ENCODE data around the gene BORA.
"Not testable (repeated sequence)": the region's sequence is repeated elsewhere in the genome, so short reads cannot be mapped to it uniquely, and the experiment has no call there.

BORA gene

DNA sequence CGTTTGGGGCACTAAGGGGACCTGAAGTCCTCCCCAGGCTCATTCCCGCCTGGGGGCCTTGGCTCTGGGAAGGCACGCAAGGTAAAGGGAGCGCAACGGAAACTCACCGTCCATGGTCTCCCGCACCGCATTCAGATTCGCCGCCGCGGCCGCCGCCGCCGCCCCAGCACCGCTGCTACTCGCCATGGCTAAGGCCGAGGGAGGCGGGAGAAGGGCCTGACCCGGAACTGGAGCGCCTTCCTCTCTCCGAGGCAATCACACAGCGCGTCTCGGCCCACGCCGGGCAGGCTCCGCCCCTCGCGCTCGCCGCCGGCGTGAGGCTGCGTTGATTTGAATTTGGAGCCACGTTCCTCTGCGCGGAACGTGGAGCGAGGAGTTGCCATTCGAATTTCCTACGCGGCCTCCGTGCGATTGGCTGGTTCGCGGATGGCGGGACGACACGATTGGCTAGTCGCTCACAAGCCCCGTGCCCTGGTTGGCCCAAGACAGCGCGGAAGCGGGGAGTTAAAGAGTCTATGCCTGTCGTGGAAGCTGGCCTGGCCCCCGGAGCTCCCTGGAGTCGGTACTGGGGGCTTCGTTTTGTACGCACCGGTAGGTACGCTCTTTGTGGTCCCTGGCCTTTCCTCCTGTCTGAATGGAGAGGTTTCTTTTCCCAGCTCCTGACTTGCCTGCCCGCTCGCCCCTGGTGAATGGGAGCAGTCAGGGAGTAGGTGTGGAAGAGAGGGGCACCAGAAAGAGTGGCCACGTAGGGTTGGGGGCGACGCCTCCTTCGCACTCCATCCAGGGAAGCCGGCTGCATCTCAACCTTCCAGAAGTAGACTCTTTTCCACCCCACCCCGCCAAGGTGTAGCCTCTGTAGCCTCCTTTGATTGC is at the start of gene BORA, which contains the start of gene MZT1:
BORA (plus strand) TSS at position 507 of the 873 bp plus-strand sequence. CDS start 1,018 bp downstream, outside the sequence.
MZT1 (minus strand) TSS at position 213 of the 873 bp plus-strand sequence; CDS start at position 186, 27 bp downstream.
- DNase-seq (ENCODE audit: low read depth in 2 of 2) = peak; percentile 90 to 91

DNA sequence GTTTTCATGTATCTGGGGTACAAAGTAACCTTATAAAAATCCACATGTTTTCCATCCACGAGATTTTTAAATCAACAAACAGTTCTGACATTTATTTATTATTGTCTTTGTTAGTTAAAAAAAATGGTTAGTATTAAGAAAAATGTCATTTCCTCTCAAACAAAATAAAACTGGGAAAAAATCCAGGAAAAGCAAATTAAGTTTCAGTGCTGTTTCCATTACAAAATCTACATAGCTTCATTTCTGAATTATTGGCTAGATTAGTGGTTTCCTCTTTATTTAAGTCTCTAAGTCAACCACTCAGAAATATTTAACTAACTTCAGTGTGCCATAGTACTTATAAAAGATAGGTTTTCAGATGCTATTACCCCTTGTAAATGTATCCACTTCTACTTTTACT is 49.4 kb upstream of the BORA start:
- no peak for DNase-seq (ENCODE audit: low read depth in 2 of 2)

DNA sequence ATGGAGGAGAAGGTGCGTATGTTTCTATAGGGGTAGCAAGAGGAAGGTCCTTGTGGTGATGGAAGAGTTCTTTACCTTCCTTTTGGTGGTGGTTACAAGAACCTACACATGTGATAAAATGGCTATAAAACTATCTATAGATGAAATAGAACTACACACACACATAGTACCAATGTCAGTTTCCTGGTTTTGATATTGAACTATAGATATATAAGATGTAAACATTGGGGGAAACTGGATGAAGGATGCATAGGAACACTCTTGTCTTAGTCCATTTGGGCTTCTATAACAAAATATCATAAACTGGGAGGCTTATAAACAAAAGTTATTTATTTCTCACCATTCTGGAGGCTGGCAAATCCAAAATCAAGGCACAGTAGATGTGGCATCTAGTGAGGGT is 47.4 kb upstream of the BORA start:
- DNase-seq (ENCODE audit: low read depth in 2 of 2) = no peak

DNA sequence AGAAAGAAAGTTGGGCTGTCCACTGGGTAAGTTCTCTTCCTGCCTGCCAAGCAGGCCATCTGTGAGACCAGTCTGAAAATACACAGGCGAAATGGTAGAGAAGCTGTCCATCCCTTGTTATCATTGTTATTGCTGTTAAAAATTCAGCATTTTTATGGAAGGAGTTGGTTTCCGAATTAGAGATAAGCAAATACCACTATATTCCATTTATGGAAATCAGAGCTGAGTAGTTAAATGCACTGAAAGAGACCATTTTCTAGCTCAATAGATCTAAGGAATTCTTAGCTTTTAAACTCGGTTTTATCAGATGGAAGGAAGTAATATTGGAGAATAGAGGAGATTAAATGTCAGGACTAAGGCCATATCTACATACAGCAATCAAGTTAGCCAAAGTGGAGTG is 41.0 kb upstream of the BORA start:
- no peak for DNase-seq (ENCODE audit: low read depth in 2 of 2)

DNA sequence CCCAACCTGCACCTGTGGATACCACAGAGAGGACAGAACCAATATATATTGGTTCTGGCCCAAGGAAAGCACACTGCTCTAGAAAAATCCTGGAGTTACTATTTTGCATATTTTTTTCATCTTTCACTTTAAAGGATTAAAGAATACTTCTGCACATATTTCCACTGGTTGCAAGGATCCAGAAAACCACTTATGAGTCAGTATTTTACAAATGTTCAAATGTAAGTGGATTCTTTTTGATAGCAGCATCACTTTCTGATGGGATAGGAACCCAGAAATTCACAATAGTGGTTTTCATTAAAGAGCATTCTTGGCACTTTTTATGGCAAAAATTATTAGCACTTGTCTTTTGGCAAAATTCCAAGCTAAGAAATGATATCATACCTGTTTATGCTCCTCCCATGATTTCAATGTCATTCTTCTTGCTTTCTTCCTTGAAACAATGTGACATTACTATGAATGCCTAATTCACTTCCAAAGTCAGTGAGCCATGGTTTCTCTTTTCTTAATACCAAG is 38.5 kb upstream of the BORA start:
- no peak for DNase-seq (ENCODE audit: low read depth in 2 of 2)

DNA sequence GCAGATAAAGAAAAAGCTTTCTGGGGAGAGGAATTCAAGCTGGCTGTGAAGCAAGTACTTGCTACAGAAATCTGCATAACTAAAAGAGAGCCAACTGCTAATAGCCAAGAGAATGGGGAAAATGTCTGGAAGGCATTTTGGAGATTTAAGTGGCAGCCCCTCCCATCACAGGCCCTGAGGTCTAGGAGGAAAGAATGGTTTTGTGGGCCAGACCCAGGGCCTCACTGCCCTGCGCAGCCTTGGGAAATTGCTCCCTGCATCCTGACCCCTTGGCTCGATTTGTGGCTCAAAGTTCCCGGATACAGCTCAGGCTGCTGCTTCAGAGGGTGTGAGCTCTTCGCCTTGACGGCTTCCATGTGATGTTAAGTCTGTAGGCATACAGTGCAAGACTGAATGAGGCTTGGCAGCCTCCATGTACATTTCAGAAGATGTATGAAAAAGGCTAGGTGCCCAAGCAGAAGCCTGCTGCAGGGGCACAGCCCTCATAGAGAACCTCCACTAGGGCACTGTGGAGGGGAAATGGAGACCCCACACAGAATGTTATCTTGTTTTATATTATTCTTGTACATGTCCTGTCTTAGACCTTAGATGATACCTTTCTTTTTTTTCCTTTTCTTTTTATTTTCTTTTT is 34.7 kb upstream of the BORA start:
- DNase-seq (ENCODE audit: low read depth in 2 of 2) = no peak

DNA sequence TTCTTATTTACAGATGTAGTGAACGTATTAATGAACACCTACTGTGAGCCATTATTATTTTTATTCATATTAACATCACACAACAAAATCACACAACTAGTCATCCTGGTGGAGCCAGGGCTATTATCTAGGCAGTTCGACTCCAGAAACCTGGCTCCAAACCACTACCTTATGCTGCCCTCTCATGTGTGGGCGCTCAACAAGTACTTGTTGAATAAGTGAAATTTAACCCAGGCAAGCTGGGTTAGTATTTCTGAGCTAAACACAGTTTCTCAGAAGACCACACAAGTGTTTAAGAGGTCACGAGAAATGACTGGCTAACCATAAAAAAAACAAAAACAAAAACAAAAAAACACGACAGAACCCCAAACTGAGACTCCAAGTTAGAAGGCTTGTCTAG is 33.9 kb upstream of the BORA start:
- DNase-seq (ENCODE audit: low read depth in 2 of 2) = no peak

DNA sequence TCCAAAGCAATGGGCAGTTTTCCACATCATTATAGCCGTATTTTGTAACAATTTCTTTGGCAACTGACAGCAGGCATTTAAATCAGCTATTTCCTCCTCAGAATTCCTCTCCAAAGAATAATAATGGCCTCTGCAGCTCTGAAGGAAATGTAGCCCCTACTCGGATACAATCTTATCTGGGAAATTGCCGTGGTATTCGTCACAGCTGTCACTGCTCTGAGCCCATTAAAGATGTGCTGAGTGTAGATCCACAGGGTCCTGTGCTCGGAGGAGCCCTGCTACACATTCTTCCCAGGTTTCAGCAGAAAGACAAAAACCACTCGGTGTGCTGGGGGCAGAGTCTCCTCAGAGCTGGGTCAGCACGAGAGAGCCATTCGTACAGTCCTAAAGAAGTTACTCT is 33.4 kb upstream of the BORA start:
- no peak for DNase-seq (ENCODE audit: low read depth in 2 of 2)

DNA sequence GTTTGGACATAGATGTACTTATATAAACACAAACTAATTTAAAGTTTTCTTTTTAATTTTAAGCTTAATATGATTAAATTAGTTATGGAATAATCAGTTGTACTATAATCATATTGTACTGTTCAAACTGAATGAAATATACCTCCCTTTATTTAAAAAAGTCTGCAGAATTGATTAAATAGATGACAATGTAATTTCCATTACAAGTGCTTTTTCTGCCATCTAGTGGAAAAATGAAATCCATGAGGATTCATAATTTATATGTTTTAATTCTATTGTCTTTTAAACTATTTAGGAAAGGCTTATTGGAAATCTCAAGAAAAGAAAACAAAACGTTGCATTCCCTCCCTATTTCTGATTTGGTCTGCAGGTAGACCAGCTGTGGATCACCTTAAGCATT is 31.1 kb upstream of the BORA start:
- DNase-seq (ENCODE audit: low read depth in 2 of 2) = no peak

DNA sequence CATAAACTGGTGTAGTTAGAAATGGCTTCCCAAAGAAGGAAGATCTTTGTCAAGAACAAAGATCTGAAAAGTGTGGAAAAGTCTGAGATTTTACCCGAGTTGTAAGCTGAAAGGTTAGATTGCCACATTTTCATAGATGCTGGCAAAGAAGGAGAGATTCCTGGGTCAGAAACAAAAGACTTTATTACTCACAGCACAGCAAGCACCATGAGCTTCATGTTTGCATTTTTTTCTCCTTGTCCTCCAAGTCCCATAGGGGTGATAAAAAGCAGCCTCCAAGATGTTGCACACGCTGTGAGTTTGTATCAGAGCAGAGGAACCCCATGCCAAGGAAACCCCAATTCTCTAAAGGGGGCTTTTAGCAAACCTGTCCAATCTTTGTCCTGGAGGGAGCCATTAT is 29.6 kb upstream of the BORA start:
- DNase-seq (ENCODE audit: low read depth in 2 of 2) = no peak

DNA sequence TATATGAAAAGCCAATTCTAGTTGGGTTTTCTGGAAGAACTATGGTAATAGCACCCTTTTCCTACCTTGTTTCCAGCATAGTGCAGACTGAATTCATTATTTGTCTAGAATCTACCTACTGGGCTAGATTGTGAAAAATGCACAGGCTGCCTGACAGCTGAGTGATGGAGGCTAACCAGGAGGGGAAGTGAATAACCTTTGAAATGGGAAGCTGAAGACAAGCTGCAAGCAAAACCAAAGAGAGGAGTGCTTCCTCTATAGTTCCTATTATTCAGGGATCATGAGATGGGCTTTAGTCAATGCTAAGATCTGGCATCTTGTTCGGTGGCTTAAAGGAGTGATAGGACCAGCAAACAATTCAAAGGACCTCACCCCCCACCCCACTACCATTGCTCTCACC is 27.2 kb upstream of the BORA start:
- no peak for DNase-seq (ENCODE audit: low read depth in 2 of 2)

DNA sequence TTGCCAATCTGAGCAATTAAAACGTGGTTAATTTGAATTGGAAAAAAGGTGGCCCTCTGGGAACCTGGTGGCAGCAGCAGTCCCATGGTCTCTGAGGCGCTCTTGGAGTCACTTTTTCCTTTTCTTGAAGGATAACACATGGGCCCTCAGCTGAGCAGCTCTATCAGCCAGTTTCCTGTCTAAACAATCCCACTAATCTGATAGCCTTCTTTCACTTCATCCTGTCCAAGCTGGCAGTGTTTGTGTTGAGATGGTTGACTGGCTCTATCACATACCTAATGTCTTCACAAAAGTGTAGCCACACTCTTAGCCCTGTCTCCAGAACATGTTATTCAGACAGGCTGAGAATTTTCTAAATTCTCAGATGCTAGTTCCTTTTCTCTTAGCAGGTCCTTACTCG is 10.9 kb upstream of the BORA start:
- no peak for DNase-seq (ENCODE audit: low read depth in 2 of 2)

DNA sequence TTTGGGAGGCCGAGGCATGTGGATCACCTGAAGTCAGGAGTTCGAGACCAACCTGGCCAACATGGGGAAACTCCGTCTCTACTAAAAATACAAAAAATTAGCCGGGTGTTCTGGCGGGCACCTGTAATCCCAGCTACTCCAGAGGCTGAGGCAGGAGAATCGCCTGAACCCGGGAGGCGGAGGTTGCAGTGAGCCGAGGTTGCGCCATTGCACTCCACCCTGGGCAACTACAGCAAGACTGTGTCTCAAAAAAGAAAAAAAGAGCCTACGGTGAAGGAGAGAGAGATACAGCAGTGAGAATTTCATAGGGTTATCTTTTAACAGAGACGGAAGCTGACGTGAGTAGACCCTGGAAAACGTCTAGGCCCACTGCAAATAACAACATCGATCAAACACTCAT is 1.5 kb upstream of the BORA start:
- not testable (repeated sequence) for DNase-seq (ENCODE audit: low read depth in 2 of 2)

DNA sequence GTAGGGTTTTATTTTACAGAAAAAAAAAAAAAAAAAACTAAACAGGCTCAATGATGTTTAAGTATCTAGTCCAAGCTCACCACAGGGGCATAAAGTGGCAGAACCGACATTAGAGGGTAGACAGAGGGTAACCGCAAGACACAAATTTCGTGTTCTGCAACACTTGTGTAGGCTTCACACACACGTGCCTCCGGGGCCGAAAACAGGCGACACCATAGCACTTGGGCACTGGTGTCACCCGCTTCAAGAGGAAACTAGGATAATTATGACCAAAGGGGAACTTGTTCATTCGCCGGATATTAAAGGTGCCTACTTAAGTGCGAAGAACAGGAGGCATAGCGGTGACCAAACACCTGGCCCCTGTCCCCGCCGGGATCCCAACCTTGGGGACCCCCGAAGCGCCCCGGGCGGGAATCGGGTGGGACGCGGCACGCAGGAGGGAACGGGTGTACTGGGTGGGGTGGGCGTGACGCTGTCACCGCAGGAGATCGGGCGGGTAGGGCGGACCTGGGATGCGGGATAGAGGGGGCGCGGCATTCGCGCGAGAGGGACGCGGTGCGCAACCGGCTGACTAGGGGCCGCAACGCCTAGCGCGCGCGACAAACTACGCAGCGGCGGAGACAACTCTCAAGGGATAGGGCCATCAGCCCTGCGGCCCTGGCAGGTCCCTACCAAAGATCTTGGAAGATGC is 852 bp upstream of the BORA start:
- DNase-seq (ENCODE audit: low read depth in 2 of 2) = peak; percentile 11 to 34

DNA sequence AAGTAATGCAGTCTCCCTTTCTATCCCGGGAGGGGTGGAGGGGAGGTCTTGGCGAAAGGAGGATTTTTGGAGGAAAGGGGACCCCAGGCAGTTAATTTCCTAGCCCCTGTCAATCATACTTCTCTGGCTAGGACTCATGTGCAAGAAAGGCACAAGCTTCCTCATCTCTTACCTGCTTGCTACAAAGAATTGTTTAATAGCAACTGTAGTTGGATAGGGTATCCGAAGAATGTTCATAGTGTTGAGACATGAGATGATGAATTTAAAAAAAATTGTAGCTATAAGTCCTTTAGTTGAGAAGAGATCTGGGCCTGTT is 525 bp downstream of the BORA start:
- no peak for DNase-seq (ENCODE audit: low read depth in 2 of 2)

DNA sequence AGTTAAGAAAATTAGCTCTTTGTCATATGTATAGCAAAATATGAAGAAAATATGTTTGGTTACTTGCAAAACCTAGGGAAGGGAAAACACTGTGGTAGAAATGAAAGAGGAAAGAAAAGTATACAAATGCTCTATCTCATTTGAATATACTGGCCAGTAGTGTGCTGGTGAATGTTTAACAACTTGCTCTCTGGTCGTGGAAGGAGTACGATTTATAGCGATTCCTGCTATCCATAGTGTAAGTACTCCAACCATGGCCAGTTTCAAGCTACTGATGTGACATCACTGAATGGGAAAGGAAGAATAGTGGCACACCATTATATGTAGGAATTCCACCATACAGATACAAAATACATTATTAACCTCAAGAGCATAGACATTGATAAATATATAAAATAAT is 9.3 kb downstream of the BORA start:
- DNase-seq (ENCODE audit: low read depth in 2 of 2) = no peak

DNA sequence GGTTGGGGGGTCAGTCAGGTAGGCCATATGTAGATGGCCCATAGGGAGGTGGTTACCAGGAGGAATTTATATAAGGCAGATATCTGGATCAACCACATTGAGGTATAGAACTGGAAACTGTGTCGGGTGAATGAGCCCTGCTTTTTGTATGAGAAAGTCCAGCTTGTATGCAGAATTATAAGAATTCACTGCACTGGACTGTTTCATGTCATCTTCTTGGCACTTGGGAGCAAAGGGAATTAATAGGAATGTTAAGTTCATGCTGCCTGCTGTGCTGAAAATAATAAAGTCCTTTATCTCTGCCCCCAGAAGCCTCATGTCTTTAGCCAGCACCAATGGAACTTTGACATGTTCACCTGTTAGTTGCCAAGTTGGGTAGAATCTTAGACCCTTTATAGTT is 12.3 kb downstream of the BORA start:
- DNase-seq (ENCODE audit: low read depth in 2 of 2) = no peak

DNA sequence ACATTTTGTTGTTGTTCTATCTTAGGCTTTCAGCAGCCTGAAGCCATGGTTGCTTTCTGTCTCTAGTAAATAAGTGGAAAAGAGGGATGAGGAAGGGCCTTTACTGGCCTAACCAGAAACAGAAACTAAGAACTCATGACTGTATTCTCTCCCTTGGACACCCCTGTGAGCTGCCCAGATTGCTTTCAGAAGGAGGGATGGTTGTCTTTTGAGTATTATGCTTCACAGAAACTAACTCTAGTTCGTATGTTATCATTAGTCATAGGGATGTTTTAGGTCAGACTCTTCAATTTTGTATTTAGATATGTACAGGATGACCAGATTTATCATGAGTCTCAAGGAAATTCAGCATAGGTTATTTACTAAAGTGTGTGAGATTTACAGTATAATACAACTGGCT is 17.5 kb downstream of the BORA start:
- no peak for DNase-seq (ENCODE audit: low read depth in 2 of 2)

DNA sequence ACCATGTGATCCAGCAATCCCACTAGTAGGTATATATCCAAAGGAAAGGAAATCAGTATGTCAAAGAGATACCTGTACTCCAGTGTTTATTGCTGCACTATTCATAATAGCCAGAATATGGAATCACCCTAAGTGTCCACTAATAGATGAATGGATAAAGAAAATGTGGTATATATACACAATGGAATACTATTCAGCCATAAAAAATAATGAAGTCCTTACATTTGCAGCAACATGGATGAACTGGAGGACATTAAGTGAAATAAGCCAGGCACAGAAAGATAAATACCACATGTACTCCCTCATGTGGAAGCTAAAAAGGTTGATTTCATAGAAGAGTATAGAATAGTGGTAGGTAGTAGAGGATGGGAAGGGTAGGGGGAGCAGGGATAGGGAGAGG is 23.5 kb downstream of the BORA start:
- DNase-seq (ENCODE audit: low read depth in 2 of 2) = no peak

DNA sequence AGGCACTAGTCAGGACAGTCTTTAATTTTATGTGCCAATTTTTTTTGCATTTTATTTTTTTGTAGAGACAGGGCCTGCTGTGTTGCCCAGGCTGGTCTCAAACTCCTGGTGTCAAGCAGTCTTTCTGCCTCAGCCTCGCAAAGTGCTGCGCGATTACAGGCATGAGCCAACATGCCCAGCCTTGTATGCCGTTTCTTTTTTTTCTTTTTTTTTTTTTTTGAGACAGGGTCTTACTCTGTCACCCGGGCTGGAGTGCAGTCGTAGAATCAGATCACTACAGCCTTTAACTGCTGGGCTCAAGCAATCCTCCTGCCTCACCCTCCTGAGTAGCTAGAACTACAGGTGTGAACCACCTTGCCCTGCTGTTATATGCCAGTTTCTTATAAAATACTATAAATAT is 26.4 kb downstream of the BORA start:
- DNase-seq (ENCODE audit: low read depth in 2 of 2) = no peak

DNA sequence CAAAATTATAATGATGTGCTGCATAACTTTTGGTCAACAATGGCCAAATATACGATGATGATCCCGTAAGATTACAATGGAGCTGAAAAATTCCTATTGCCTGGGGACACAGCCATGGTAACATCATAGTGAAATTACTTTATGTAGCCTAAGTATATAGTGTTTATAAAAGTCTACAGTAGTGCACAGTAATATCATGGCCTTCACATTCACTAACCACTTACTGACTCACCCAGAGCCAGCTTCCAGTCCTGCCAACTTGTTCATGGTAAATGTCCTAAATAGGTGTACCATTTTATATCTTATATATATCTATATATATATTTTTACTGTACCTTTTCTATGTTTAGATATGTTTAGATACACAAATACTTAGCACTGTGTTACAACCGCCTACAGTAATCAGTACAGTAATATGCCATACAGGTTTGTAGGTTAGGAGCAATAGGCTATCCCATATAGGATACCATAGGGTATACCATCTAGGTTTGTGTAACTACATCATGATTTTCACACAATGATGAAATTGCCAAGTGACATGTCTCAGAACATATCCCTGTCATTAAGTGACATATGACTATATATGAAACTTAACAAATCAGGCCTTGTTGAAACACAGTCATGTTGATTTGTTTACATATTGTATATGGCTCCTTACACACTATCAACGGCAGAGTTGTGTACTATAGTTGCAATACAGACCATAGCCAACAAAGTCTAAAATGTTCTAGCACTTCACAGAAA is 30.2 kb downstream of the BORA start:
- no peak for DNase-seq (ENCODE audit: low read depth in 2 of 2)

DNA sequence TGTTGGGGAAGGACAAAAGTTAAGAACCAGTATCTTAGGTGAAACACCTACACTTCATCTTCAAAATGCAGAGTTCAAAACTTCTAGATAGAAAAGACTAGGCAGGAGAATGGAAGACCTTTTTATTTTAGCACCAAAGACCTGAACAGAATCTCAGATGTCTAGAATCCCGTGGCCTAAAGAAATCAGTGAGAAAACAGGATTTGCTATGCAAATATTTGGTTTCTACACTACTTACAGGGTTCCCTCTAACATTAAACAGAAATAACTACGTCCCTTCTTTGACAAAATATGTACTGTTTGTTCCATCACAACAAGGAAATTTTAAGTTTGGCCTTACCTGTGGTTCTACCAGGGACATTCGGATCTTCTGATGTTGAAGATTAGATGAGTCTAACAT is 32.5 kb downstream of the BORA start:
- no peak for DNase-seq (ENCODE audit: low read depth in 2 of 2)
